Fibroblast of pulmonary artery (primary cell): Measurements from ENCODE around the gene MRPS33.

Experiments
- DNase-seq: peaks from one replicate; pipeline ENCODE4 v3.0.0-alpha.2; 2010; ENCODE audit warnings: low read depth
- H3K4me3 ChIP-seq: replicated peaks from 2 replicates; pipeline ENCODE4 v1.5.1; 2011; ENCODE audit warnings: low read depth, mild to moderate bottlenecking, control low read depth, low read length, moderate library complexity
- TF ChIP-seq, protein P1 (sequence below): IDR thresholded peaks from 2 replicates; pipeline ENCODE4 v1.5.1; 2011; ENCODE audit warnings: mild to moderate bottlenecking, control low read depth, low read length, inconsistent platforms; ENCODE audit errors: missing control alignments

MRPS33 gene

GRCh38 chr7:140992422-140992821, 22.3 kb downstream of the MRPS33 start:
- H3K4me3 ChIP-seq = no peak overlapping the region
- no peak for DNase-seq
- TF ChIP-seq, protein P1, sequence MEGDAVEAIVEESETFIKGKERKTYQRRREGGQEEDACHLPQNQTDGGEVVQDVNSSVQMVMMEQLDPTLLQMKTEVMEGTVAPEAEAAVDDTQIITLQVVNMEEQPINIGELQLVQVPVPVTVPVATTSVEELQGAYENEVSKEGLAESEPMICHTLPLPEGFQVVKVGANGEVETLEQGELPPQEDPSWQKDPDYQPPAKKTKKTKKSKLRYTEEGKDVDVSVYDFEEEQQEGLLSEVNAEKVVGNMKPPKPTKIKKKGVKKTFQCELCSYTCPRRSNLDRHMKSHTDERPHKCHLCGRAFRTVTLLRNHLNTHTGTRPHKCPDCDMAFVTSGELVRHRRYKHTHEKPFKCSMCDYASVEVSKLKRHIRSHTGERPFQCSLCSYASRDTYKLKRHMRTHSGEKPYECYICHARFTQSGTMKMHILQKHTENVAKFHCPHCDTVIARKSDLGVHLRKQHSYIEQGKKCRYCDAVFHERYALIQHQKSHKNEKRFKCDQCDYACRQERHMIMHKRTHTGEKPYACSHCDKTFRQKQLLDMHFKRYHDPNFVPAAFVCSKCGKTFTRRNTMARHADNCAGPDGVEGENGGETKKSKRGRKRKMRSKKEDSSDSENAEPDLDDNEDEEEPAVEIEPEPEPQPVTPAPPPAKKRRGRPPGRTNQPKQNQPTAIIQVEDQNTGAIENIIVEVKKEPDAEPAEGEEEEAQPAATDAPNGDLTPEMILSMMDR = no peak

GRCh38 chr7:140990193-140990962, 24.4 kb downstream of the MRPS33 start:
- TF ChIP-seq, protein P1 = no peak
- no peak overlapping the region for H3K4me3 ChIP-seq
- DNase-seq = no peak

DNA sequence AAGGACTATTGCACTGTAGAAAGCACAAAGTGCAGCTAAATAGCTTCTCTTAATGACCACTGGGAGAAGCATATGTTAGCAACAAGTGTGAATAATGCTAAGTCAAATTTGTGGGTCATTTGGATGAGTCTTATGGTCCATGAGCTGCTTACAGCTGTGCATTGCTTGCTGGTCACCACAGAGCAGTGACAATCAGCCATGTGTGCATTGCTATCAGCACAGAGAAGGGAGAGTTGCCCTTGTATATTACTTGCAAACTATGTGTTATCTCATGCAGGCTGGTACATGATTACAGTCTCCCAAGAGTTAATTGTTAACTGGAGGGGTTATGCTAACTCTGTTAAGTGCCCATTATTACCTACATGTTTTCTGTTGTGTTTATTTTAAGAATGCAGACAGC, 25.7 kb downstream of the MRPS33 start:
- no peak for DNase-seq
- TF ChIP-seq, protein P1 = no peak
- no peak overlapping the region for H3K4me3 ChIP-seq

DNA sequence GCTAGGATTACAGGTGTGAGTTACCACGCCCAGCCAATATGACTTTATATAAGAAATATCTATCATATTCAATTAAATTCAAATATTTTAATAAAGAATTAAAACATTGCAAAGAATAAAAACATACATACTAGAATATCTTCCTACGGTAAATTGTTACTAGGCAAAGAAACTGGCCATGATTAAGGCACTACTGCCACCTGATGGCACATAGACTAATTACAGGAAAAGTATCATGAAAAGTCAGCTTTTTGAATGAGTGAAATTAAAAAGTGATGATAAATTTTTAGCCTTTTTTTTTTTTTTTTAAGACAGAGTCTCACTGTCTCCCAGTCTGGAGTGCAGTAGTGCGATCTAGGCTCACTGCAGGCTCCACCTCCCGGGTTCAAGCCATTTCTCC, 30.9 kb downstream of the MRPS33 start:
- no peak overlapping the region for H3K4me3 ChIP-seq
- peak; percentile 11 for DNase-seq
- TF ChIP-seq, protein P1 = peak; percentile 12

- H3K4me3 ChIP-seq = no peak overlapping the region
- TF ChIP-seq, protein P1 = no peak
- no peak for DNase-seq
Observed at GRCh38 chr7:140982508-140982907, 32.2 kb downstream of the MRPS33 start.

DNA sequence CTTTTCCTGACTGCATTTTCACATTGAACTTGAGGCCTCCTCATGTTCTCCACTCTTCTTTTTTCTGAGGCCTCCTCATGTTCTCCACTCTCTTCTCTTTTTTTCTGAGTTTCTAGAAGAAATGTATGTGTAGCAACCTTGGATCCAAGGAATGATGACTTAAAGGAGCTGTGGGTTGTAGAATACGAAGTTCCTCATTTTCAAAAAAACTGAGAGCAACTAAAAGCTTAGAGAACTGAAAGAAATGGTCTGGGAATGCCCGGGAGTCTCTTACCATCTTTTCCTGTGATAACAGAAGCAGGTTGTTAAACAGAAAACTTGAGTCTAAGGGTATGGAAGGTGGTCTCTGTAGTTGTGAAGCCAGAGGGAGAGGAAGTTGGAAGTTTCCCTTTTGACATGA, 32.8 kb downstream of the MRPS33 start:
- TF ChIP-seq, protein P1 = no peak
- H3K4me3 ChIP-seq = no peak overlapping the region
- no peak for DNase-seq

DNA sequence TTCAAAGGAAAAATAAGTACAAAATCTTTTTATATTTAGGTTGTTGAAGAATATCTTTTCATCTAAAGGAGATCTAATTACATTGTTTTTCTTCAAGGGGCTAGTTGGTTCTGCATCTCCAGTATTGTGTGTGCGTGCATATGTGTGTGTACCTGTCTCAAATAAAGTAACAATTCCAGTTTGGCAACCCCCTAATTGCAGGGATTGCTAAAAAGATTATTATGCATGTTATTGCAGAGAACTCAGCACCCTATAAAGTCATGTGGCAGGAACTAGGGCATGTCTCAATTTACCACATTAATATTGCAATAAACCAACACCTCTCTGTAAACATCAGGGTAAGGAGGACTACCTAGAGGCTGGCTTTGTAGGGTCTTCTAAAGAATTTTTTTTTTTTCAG, 37.0 kb downstream of the MRPS33 start:
- no peak for DNase-seq
- TF ChIP-seq, protein P1 = no peak

More for the DNA sequence above, 37.0 kb downstream of the MRPS33 start:
- no peak overlapping the region for H3K4me3 ChIP-seq
